GM23338 (cell line): Measurements from ENCODE around the gene BLACAT1. TPM values are rescaled to one million over a fixed set of nuclear protein-coding genes. Genes with fewer than 3 reads are reported as not detected.

ENCODE experiments used
- ATAC-seq: fragments of 200-7000 bp; cut with Tn5 transposase; 3 replicates; pipeline ENCODE4 v1.9.1; 2020
- DNase-seq: peaks from one replicate; pipeline ENCODE4 v3.0.0-alpha.2; 2015; ENCODE audit warnings: low spot score
- H2AFZ ChIP-seq: fragments of 200-600 bp; sonication (generic); 2 replicates; pipeline ENCODE4 v1.8.0; 2016; ENCODE audit warnings: antibody characterized with exemption, mild to moderate bottlenecking, moderate library complexity
- H3F3A ChIP-seq: fragments of 200-600 bp; sonication (generic); replicated peaks from 2 replicates; pipeline ENCODE4 v1.8.0; 2017; ENCODE audit warnings: antibody characterized with exemption, mixed run types, low read depth
- H3K27ac ChIP-seq: fragments of 200-600 bp; sonication (generic); 2 replicates; pipeline ENCODE4 v1.6.1; 2016; ENCODE audit warnings: low read depth
- H3K27me3 ChIP-seq: fragments of 200-600 bp; sonication (generic); 2 replicates; pipeline ENCODE4 v1.8.0; 2016; ENCODE audit warnings: mild to moderate bottlenecking, mixed run types, moderate library complexity; ENCODE audit not compliant: insufficient read depth
- H3K36me3 ChIP-seq: fragments of 200-600 bp; sonication (generic); 2 replicates; pipeline ENCODE4 v1.8.0; 2016; ENCODE audit warnings: mild to moderate bottlenecking; ENCODE audit not compliant: insufficient read depth
- H3K4me1 ChIP-seq: fragments of 200-600 bp; sonication (generic); 2 replicates; pipeline ENCODE4 v1.8.0; 2016; ENCODE audit warnings: mild to moderate bottlenecking, moderate library complexity; ENCODE audit not compliant: insufficient read depth
- H3K4me2 ChIP-seq: fragments of 200-600 bp; sonication (generic); 2 replicates; pipeline ENCODE4 v1.7.1; 2017; ENCODE audit warnings: mixed run types
- H3K4me3 ChIP-seq: fragments of 200-600 bp; sonication (generic); 2 replicates; pipeline ENCODE4 v1.6.1; 2016; ENCODE audit warnings: mixed run types
- H3K79me2 ChIP-seq: fragments of 200-600 bp; sonication (generic); replicated peaks from 2 replicates; pipeline ENCODE4 v1.8.0; 2017; ENCODE audit warnings: mild to moderate bottlenecking; ENCODE audit not compliant: insufficient read depth
- H3K9me2 ChIP-seq: fragments of 200-600 bp; sonication (generic); 2 replicates; pipeline ENCODE4 v1.8.0; 2017; ENCODE audit not compliant: insufficient read depth
- H4K20me1 ChIP-seq: fragments of 200-600 bp; sonication (generic); replicated peaks from 2 replicates; pipeline ENCODE4 v1.8.0; 2017; ENCODE audit warnings: mild to moderate bottlenecking; ENCODE audit not compliant: insufficient read depth
- H3K27ac Mint-ChIP-seq: 2 replicates; pipeline ENCODE4 v1.8.0; 2020; ENCODE audit warnings: inconsistent platforms, mild to moderate bottlenecking, moderate library complexity, mixed read lengths
- H3K27me3 Mint-ChIP-seq: 3 replicates; pipeline ENCODE4 v1.8.0; 2022; ENCODE audit warnings: low read depth, mild to moderate bottlenecking, moderate library complexity, mixed read lengths, inconsistent platforms; ENCODE audit not compliant: insufficient read depth, poor library complexity
- H3K36me3 Mint-ChIP-seq: 3 replicates; pipeline ENCODE4 v1.8.0; 2021; ENCODE audit warnings: low read depth, mild to moderate bottlenecking, inconsistent platforms, moderate library complexity, mixed read lengths
- H3K4me1 Mint-ChIP-seq: 3 replicates; pipeline ENCODE4 v1.8.0; 2020; ENCODE audit warnings: mild to moderate bottlenecking, inconsistent platforms, mixed read lengths
- H3K4me3 Mint-ChIP-seq: 3 replicates; pipeline ENCODE4 v1.8.0; 2021; ENCODE audit warnings: moderate library complexity, mild to moderate bottlenecking, inconsistent platforms, mixed read lengths
- H3K9me3 Mint-ChIP-seq: 3 replicates; pipeline ENCODE4 v1.8.0; 2020; ENCODE audit warnings: moderate library complexity, mild to moderate bottlenecking, inconsistent platforms, mixed read lengths
- CREB1 ChIP-seq: fragments of 250-450 bp; sonication (Bioruptor Pico); IDR thresholded peaks from 2 replicates; pipeline ENCODE4 v1.5.0; 2020; ENCODE audit warnings: low read depth, mild to moderate bottlenecking, moderate library complexity
- CTCF ChIP-seq, 2 experiments: fragments of 200-600 bp in 1 of 2; sonication (generic) in 1 of 2; conservative IDR thresholded peaks; 2 replicates each; pipeline versions ENCODE4 v1.5.1 to v1.6.1; 2016 to 2017; ENCODE audit warnings: antibody characterized with exemption in 2 of 2, low read depth in 2 of 2, mild to moderate bottlenecking in 2 of 2, moderate library complexity in 1 of 2
- NANOG ChIP-seq: IDR thresholded peaks from 2 replicates; pipeline ENCODE4 v1.6.1; 2016; ENCODE audit warnings: antibody characterized with exemption, borderline replicate concordance
- POLR2AphosphoS5 ChIP-seq: IDR thresholded peaks from 2 replicates; pipeline ENCODE4 v1.6.1; 2016; ENCODE audit warnings: antibody characterized with exemption, low read depth
- ZNF331 ChIP-seq: fragments of 250-450 bp; sonication (Bioruptor Pico); IDR thresholded peaks from 2 replicates; pipeline ENCODE4 v1.5.0; 2020; ENCODE audit warnings: low read depth, mild to moderate bottlenecking, moderate library complexity
- ZNF462 ChIP-seq: fragments of 250-450 bp; sonication (Bioruptor Pico); IDR thresholded peaks from 2 replicates; pipeline ENCODE4 v1.5.0; 2020; ENCODE audit warnings: mild to moderate bottlenecking, moderate library complexity
- polyA plus RNA-seq: library from polyadenylated mRNA; unstranded; fragments of >200 nt; fragmentation: Nextera tagmentation; extraction: Ambion mirVana; gene quantifications from 2 replicates; pipeline ENCODE4 v1.2.1, GENCODE V29; 2016
- total RNA-seq: library from RNA; depleted of rRNA; stranded (reverse); fragments of >200 nt; shearing (Covaris generic); gene quantifications from 2 replicates; pipeline ENCODE4 v1.2.3, GENCODE V29; 2014

The BLACAT1 gene
- total and polyA plus RNA-seq, 2 experiments from 2014 or later = 1.6 to 6.2 TPM

- Histone ChIP-seq H3K36me3 (no peaks in the 10 kb centered on the region), H3K4me3 (no peak overlapping the region), H2AFZ (no peak overlapping the region), H3K27ac (no peak overlapping the region), H3K4me2 (no peak overlapping the region), H3K79me2 (no peaks in the 10 kb centered on the region), H3F3A (no peaks in the 10 kb centered on the region), H3K9me2 (no peaks in the 10 kb centered on the region), H3K27me3 (no peaks in the 10 kb centered on the region), H4K20me1 (no peaks in the 10 kb centered on the region), H3K4me1 (peaks cover 22% of the 10 kb centered on the region; the same call in 1 of the 2 replicates)
- no peak overlapping the region for H3K4me3 Mint-ChIP-seq
- peaks cover 41% of the 10 kb centered on the region for H3K4me1 Mint-ChIP-seq
- no peaks in the 10 kb centered on the region for H3K36me3 Mint-ChIP-seq
- H3K27me3 Mint-ChIP-seq = peaks cover 34% of the 10 kb centered on the region
- peaks cover under 1% of the 10 kb centered on the region; the same call in 1 of the 3 replicates for H3K9me3 Mint-ChIP-seq
- DNase-seq = no peak
- H3K27ac Mint-ChIP-seq = no peak overlapping the region
- TF ChIP-seq POLR2AphosphoS5 (no peak), ZNF462 (no peak), CTCF (conservative IDR thresholded peaks at IDR 0.05; ENCODE audit: low read depth in 2 of 2) (no peak), ZNF331 (no peak), CREB1 (CRISPR knock-in tag) (no peak), NANOG (no peak)
- no peak for ATAC-seq
These were observed 36.9 kb upstream of the BLACAT1 start for GRCh38 chr1:205492774-205493173.
